Activated naive CD8-positive, alpha-beta T cell treated with anti-CD3 and anti-CD28 coated beads, Interleukin-2, amount 10 ng/mL, durations not matched to agents 7 days and 5 days (primary cell): ENCODE measurements around the gene ERBB4. TPM values are rescaled to one million over a fixed set of nuclear protein-coding genes. Genes with fewer than 3 reads are reported as not detected.

Source experiments
- ATAC-seq: fragments of 150-1000 bp; cut with Tn5 transposase; one replicate; pipeline ENCODE4 v1.10.0; 2021; ENCODE audit warnings: low read depth, moderate library complexity
- POLR2A ChIA-PET: fragments of 350-600 bp; sonication (Branson Sonifier 250); formaldehyde crosslinking; loops from one replicate; lab custom pipeline; 2021; ENCODE audit warnings: antibody characterized with exemption; lab: Charles Lee
- DNase-seq: peaks from one replicate; pipeline ENCODE4 v3.0.0; 2021
- H3K27ac Mint-ChIP-seq: one replicate; pipeline ENCODE4 v1.8.0; 2022; ENCODE audit warnings: mild to moderate bottlenecking, mixed read lengths
- H3K27me3 Mint-ChIP-seq: one replicate; pipeline ENCODE4 v1.8.0; 2022; ENCODE audit warnings: mild to moderate bottlenecking, moderate library complexity, mixed read lengths
- H3K36me3 Mint-ChIP-seq: one replicate; pipeline ENCODE4 v1.8.0; 2021; ENCODE audit warnings: mild to moderate bottlenecking, mixed read lengths
- H3K4me1 Mint-ChIP-seq: one replicate; pipeline ENCODE4 v1.8.0; 2021; ENCODE audit warnings: mixed read lengths
- H3K4me3 Mint-ChIP-seq: one replicate; pipeline ENCODE4 v1.8.0; 2022; ENCODE audit warnings: mild to moderate bottlenecking, moderate library complexity, mixed read lengths
- H3K9me3 Mint-ChIP-seq: one replicate; pipeline ENCODE4 v1.8.0; 2021; ENCODE audit warnings: mixed read lengths
- total RNA-seq, 2 experiments: library from RNA; stranded (reverse); gene quantifications; one replicate each; pipeline ENCODE4 v1.2.3, GENCODE V29; 2021

The ERBB4 gene
- total RNA-seq, 2 experiments from 2014 or later, result not detected

- Mint-ChIP-seq H3K9me3 (no peaks in the 10 kb centered on the region), H3K4me3 (no peak overlapping the region), H3K36me3 (no peaks in the 10 kb centered on the region), H3K27me3 (no peaks in the 10 kb centered on the region), H3K4me1 (no peaks in the 10 kb centered on the region), H3K27ac (no peak overlapping the region)
- ATAC-seq (no peak), DNase-seq (no peak)
- POLR2A ChIA-PET, result no interaction called here
These were observed 179.1 kb downstream of the ERBB4 start for GRCh38 chr2:212359425-212360067.

GRCh38 chr2:212357606-212358005, 181.0 kb downstream of the ERBB4 start:
- H3K9me3 Mint-ChIP-seq, result no peaks in the 10 kb centered on the region
- ATAC-seq (no peak), DNase-seq (no peak)
- H3K4me1 Mint-ChIP-seq, result no peaks in the 10 kb centered on the region
- no peaks in the 10 kb centered on the region for H3K36me3 Mint-ChIP-seq
- POLR2A ChIA-PET, result no interaction called here
- no peaks in the 10 kb centered on the region for H3K27me3 Mint-ChIP-seq
- H3K27ac Mint-ChIP-seq, result no peak overlapping the region
- H3K4me3 Mint-ChIP-seq, result no peak overlapping the region

- POLR2A ChIA-PET, result no interaction called here
- Mint-ChIP-seq H3K9me3 (no peaks in the 10 kb centered on the region), H3K27ac (no peak overlapping the region)
These were observed 184.2 kb downstream of the ERBB4 start for GRCh38 chr2:212354382-212354781.

GRCh38 chr2:212348501-212348900, 190.1 kb downstream of the ERBB4 start:
- no peak overlapping the region for H3K4me3 Mint-ChIP-seq
- POLR2A ChIA-PET, result no interaction called here
- no peaks in the 10 kb centered on the region for H3K36me3 Mint-ChIP-seq
- H3K27ac Mint-ChIP-seq, result no peak overlapping the region
- DNase-seq, result no peak
- no peaks in the 10 kb centered on the region for H3K27me3 Mint-ChIP-seq
- ATAC-seq, result no peak
- no peaks in the 10 kb centered on the region for H3K4me1 Mint-ChIP-seq
- no peaks in the 10 kb centered on the region for H3K9me3 Mint-ChIP-seq

More at GRCh38 chr2:212354382-212354781, 184.2 kb downstream of the ERBB4 start:
- H3K27me3 Mint-ChIP-seq, result no peaks in the 10 kb centered on the region
- no peak for DNase-seq
- H3K4me3 Mint-ChIP-seq, result no peak overlapping the region
- ATAC-seq, result no peak
- H3K4me1 Mint-ChIP-seq, result no peaks in the 10 kb centered on the region
- no peaks in the 10 kb centered on the region for H3K36me3 Mint-ChIP-seq

GRCh38 chr2:212346865-212347264, 191.7 kb downstream of the ERBB4 start:
- no peak overlapping the region for H3K4me3 Mint-ChIP-seq

GRCh38 chr2:212345966-212346365, 192.6 kb downstream of the ERBB4 start:
- no peaks in the 10 kb centered on the region for H3K27me3 Mint-ChIP-seq
- no peak overlapping the region for H3K4me3 Mint-ChIP-seq
- no peaks in the 10 kb centered on the region for H3K9me3 Mint-ChIP-seq
- H3K36me3 Mint-ChIP-seq, result no peaks in the 10 kb centered on the region
- POLR2A ChIA-PET, result no interaction called here
- no peak for ATAC-seq
- H3K27ac Mint-ChIP-seq, result no peak overlapping the region
- H3K4me1 Mint-ChIP-seq, result no peaks in the 10 kb centered on the region
- DNase-seq, result no peak

More at GRCh38 chr2:212346865-212347264, 191.7 kb downstream of the ERBB4 start:
- DNase-seq (no peak), ATAC-seq (no peak)
- Mint-ChIP-seq H3K36me3 (no peaks in the 10 kb centered on the region), H3K9me3 (no peaks in the 10 kb centered on the region), H3K27ac (no peak overlapping the region), H3K4me1 (no peaks in the 10 kb centered on the region), H3K27me3 (no peaks in the 10 kb centered on the region)
- POLR2A ChIA-PET, result no interaction called here

- Mint-ChIP-seq H3K4me1 (no peaks in the 10 kb centered on the region), H3K4me3 (no peak overlapping the region), H3K27me3 (no peaks in the 10 kb centered on the region), H3K9me3 (no peaks in the 10 kb centered on the region), H3K27ac (no peak overlapping the region), H3K36me3 (no peaks in the 10 kb centered on the region)
- no peak for ATAC-seq
- POLR2A ChIA-PET, result no interaction called here
- no peak for DNase-seq
These were observed 194.5 kb downstream of the ERBB4 start for GRCh38 chr2:212344131-212344530.

- no peaks in the 10 kb centered on the region for H3K4me1 Mint-ChIP-seq
- H3K9me3 Mint-ChIP-seq, result no peaks in the 10 kb centered on the region
- POLR2A ChIA-PET, result no interaction called here
- ATAC-seq (no peak), DNase-seq (no peak)
- H3K36me3 Mint-ChIP-seq, result no peaks in the 10 kb centered on the region
- no peak overlapping the region for H3K27ac Mint-ChIP-seq
- H3K4me3 Mint-ChIP-seq, result no peak overlapping the region
- no peaks in the 10 kb centered on the region for H3K27me3 Mint-ChIP-seq
These were observed 195.4 kb downstream of the ERBB4 start for GRCh38 chr2:212343167-212343566.

- POLR2A ChIA-PET, result no interaction called here
These were observed 200.9 kb downstream of the ERBB4 start for GRCh38 chr2:212337486-212338343.

GRCh38 chr2:212337036-212337435, 201.6 kb downstream of the ERBB4 start:
- H3K4me1 Mint-ChIP-seq, result no peaks in the 10 kb centered on the region
- no peak overlapping the region for H3K4me3 Mint-ChIP-seq
- ATAC-seq, result no peak
- no peaks in the 10 kb centered on the region for H3K27me3 Mint-ChIP-seq
- no peak overlapping the region for H3K27ac Mint-ChIP-seq
- H3K36me3 Mint-ChIP-seq, result no peaks in the 10 kb centered on the region
- POLR2A ChIA-PET, result no interaction called here
- DNase-seq, result no peak
- H3K9me3 Mint-ChIP-seq, result no peaks in the 10 kb centered on the region

More at GRCh38 chr2:212337486-212338343, 200.9 kb downstream of the ERBB4 start:
- ATAC-seq (no peak), DNase-seq (no peak)
- H3K27me3 Mint-ChIP-seq, result no peaks in the 10 kb centered on the region
- no peak overlapping the region for H3K27ac Mint-ChIP-seq
- H3K36me3 Mint-ChIP-seq, result no peaks in the 10 kb centered on the region
- H3K9me3 Mint-ChIP-seq, result no peaks in the 10 kb centered on the region
- no peaks in the 10 kb centered on the region for H3K4me1 Mint-ChIP-seq
- H3K4me3 Mint-ChIP-seq, result no peak overlapping the region

GRCh38 chr2:212330263-212330662, 208.3 kb downstream of the ERBB4 start:
- POLR2A ChIA-PET, result no interaction called here

GRCh38 chr2:212328712-212329496, 209.7 kb downstream of the ERBB4 start:
- H3K27ac Mint-ChIP-seq, result no peak overlapping the region
- POLR2A ChIA-PET, result no interaction called here
- DNase-seq (no peak), ATAC-seq (no peak)
- H3K36me3 Mint-ChIP-seq, result no peaks in the 10 kb centered on the region
- no peaks in the 10 kb centered on the region for H3K27me3 Mint-ChIP-seq
- H3K9me3 Mint-ChIP-seq, result no peaks in the 10 kb centered on the region
- no peak overlapping the region for H3K4me3 Mint-ChIP-seq
- H3K4me1 Mint-ChIP-seq, result no peaks in the 10 kb centered on the region

More at GRCh38 chr2:212330263-212330662, 208.3 kb downstream of the ERBB4 start:
- Mint-ChIP-seq H3K36me3 (no peaks in the 10 kb centered on the region), H3K27me3 (no peaks in the 10 kb centered on the region), H3K4me3 (no peak overlapping the region), H3K4me1 (no peaks in the 10 kb centered on the region), H3K27ac (no peak overlapping the region), H3K9me3 (no peaks in the 10 kb centered on the region)
- DNase-seq (no peak), ATAC-seq (no peak)

GRCh38 chr2:212328136-212328535, 210.5 kb downstream of the ERBB4 start:
- Mint-ChIP-seq H3K4me1 (no peaks in the 10 kb centered on the region), H3K27ac (no peak overlapping the region), H3K4me3 (no peak overlapping the region), H3K27me3 (no peaks in the 10 kb centered on the region), H3K36me3 (no peaks in the 10 kb centered on the region), H3K9me3 (no peaks in the 10 kb centered on the region)
- DNase-seq, result no peak
- ATAC-seq, result no peak
- POLR2A ChIA-PET, result no interaction called here
